Stimulated activated naive CD4-positive, alpha-beta T cell (primary cell): Measurements from ENCODE around the gene WDR59.
"Not testable (repeated sequence)": the region's sequence is repeated elsewhere in the genome, so short reads cannot be mapped to it uniquely, and the experiment has no call there.

ENCODE experiments used
- DNase-seq, 6 experiments: peaks; one replicate each; lab custom pipeline; 2025; lab: John Stamatoyannopoulos, UW

WDR59 gene

DNA sequence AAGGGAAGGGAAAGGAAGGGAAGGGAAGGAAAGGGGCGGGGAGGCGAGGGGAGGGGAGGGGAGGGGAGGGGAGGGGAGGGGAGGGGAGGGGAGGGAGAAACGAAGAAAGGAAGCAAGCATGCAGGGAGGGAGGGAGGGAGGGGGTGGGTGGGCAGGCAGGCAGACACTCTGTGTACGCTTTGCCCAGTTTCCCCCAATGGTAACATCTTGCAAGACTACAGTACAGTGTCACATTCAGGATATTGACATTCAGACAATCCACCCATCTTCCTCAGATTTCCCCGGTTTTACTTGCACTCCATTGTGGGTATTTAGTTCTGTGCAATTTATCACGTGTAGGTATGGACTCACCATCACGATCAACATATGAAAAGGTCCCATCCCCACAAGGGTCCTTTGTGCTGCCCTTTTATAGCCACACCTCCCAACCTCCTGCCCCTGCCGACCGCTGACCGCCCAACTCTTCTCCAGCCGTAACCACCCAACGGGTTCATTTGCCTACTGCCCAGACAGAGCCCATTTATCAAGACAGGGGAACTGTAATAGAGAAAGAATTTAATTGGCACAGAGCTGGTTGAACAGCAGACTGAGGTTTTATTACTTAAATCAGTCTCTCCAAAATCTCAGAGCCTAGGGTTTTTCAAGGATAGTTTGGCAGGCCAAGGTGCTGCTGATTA is 118.9 kb downstream of the WDR59 start:
- DNase-seq = no peak

DNA sequence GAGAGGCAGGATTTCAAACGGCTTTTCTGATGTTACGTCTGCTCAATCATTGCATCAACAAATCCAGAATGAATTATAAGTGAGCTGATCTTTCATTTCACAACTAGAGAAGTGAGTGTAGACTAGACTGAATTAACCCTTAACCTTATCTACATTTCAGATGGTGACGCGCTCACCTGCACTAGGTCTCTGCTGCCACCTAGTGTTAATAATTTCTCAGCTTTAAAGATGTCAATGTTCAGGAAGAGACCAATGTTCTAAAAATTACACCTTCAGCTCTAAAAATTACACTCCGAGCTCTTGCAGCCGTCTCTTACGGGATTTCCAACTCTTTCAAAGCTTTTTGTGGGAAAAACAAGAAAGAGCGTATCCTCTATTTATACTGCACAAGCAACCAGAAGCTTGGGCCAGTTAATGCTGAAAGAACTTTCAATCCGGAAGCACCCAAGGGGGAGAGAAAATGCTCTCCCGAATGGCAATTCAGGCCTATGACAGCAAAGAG is 122.1 kb downstream of the WDR59 start:
- peak in 3 of 6 experiments; percentile 4 to 33 (median 30) for DNase-seq

DNA sequence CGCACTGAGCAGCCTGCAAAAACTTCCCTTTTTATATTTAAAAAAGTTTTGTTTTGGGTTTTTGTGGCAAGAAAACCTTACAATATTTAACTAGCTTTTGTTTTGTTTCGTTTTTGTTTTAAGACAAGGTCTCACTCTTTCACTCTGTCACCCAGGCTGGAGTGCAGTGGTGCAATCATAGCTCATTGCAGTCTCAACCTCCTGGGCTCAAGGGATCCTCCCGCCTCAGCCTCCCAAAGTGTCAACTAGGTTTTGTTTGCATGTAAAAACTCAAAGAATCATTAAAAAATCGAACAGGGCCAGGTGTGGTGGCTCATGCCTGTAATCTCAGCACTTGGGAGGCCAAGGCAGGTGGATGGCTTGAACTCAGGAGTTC is 132.4 kb downstream of the WDR59 start:
- no peak for DNase-seq

DNA sequence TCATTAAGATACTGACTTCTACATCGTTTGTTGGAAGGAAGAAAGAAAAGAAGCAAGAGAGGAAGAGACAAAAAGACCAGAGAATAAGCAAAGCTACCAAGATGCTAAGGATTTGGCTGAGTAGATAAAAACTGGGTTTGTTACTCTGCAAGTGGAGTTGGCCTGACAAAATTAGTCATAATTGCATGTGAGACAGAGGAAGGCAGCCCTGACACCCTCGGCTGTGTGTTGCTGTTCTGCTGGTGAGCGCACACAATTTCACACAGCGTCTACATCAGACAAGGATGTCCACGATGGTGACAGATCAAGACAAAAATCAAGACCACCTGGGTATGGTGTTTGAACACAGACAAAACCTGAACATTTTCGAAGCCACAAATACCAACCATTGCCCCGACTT is 134.9 kb downstream of the WDR59 start:
- DNase-seq = no peak

DNA sequence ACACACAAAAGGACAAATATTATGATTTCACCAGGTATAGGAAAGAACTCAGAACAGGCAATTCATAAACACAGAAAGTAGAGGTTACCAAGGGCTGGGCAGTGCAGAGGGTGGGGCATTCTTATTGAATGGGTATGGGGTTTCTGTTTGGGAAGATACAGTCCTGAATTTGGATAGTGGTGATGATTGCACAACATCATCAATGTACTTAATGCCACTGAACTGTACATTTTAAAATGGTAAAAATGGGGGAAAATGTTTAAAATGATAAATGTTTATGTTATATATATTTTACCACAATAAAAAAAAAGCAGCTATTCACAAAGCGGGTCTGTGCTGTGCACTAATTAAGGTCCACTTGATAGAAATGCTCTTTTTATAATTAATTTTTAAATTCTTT is 137.7 kb downstream of the WDR59 start:
- no peak for DNase-seq

DNA sequence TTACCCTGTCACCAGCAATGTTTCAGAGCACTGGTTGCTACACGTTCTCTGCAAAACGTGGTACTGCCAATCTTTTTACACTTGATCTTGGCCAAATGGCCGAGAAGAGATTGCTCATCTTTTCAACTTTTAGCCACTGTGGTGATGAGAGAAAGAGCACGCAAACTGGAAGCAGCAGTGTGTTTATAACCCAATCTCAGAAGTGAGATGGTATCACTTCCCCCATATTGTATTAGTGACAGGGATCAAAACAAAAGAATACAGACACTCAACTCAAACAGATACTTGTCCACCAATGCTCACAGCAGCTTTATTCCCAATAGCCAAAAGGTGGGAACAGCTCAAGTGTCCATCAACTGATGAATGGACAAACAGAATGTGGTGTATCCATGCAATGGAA is 138.2 kb downstream of the WDR59 start:
- no peak for DNase-seq

DNA sequence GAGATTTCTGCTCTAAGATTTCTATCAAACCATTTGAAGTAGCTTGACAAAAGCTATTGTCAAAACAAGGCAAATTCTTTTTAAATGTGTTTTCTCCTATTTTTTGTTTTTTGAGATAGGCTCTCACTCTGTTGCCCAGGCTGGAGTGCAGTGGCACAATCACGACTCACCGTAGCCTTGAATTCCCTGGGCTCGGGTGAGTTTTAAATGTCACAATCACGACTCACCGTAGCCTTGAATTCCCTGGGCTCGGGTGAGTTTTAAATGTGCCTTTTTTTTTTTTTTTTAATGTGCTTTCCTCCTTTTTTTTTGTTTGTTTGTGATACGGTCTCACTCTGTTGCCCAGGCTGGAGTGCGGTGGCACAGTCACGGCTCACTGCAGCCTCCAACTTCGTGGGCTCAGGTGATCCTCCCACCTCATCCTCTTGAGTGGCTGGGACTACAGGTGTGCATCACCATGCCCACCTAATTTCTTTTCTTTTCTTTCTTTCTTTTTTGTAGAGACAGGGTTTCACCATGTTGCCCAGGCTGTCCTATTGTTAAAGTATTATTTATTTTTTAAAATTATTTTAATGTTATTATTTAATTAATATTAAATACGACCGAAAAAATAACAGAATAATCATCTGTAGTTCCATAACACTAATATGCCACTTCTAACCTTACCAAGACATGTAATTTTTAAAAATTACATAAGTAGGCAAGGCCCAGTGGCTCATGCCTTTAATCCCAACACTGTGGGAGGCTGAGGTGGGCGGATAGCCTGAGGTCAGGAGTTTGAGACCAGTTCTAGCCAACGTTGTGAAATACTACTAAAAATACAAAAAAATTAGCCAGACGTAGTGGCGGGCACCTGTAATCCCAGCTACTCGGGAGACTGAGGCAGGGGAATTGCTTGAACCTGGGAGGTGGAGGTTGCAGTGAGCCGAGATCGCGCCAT is 140.6 kb downstream of the WDR59 start:
- DNase-seq = no peak

DNA sequence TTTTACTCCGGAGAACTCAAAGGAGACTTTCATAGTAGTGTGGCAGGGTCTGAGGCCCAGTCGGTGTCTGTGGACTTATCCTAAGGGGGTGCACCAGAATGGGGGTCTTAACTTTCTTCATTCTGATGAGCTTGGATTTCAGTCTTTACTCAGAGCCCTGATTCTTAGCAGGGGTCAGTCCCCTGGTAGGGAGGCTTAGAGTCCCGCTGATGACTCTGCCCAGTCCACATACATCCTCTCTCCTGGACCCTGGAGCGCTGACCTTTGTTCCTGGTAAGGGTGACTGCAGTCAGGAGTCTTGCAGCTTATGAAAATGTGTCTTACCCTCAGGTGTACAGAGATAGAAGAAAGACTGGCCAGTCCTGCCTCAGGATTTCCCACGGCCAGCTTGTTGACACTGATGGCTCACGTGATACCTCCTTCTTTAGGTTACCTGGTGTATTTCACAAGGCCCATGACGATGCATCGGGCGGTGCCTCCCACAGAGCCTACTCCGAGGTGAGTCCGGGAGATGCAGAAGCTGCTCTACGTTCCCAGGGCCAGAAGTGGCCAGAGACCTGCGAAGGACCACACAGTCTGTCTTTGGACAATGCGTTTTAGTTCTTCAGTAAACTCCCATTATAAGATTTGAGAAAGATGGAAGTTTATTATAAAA is 141.4 kb downstream of the WDR59 start:
- not testable (repeated sequence) for DNase-seq

DNA sequence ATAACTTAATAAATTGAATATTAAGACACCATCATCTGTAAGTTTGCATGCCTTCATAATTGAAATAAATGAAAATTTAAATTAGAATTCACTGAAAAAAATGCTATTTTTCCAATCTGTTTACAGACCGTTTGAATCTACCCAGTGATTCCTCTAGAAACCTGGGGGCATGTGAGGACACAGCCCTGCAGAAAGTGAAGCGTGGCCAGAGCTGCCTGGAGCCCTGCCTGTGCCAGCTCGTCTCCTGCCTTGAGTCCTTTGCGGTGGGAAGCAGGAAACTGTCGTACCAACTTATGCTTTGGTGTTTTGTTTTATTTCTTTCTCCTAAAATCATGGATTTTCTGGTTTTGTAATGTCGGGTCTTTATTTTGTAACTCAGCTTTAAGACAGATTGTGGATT is 142.5 kb downstream of the WDR59 start:
- no peak for DNase-seq

DNA sequence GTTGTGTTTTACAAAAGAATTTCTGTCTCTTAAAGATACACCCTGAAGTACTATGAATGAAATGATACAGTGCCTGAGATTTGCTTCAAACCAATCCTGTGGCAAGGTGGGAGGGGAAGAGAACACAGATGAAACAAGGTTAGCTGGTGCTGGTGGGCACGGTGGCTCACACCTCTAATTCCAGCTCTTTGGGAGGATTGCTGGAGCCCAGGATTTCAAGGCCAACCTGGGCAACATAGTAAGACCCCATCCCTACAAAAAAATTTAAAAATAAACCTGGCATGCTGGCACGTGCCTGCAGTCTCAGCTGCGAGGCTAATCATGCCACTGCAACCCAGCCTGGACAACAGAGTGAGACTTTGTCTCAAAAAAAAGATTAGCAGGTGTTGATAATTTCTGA is 143.0 kb downstream of the WDR59 start:
- no peak for DNase-seq

DNA sequence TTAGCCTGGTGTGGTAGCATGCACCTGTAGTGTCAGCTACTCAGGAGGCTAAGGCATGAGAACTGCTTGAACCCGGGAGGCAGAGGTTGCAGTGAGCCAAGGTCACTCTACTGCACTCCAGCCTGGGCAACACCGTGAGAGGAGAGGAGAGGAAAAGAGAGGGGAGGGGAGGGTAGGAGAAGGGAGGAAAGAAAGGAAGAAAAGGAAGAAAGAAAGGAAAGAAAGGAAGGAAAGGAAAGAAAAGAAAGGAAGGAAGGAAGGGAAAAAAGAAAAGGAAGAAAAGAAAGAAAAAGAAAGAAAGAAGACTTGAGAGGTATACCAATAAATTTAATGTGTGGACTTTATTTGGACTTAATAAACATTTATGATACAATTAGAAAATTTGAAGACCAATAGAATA is 143.5 kb downstream of the WDR59 start:
- no peak for DNase-seq

DNA sequence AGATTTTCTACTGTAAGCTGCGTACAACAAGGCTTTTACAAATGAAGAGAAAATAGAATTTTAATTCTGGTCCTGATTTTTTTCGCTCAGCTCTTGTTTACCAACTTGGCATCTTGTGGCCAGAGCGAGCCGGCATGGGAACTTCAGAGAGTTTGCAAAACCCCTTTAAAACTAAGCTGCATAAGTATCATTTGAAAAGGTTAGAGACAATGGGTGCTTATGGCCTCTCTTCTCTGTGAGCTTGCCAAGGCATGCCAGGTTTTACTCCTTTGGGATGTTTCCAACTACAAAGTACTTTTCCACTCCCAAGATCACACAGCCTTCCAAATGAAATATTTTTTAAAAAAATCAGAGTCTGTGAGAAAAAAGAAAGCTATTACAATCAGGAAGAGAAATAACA is 147.9 kb downstream of the WDR59 start:
- no peak for DNase-seq

DNA sequence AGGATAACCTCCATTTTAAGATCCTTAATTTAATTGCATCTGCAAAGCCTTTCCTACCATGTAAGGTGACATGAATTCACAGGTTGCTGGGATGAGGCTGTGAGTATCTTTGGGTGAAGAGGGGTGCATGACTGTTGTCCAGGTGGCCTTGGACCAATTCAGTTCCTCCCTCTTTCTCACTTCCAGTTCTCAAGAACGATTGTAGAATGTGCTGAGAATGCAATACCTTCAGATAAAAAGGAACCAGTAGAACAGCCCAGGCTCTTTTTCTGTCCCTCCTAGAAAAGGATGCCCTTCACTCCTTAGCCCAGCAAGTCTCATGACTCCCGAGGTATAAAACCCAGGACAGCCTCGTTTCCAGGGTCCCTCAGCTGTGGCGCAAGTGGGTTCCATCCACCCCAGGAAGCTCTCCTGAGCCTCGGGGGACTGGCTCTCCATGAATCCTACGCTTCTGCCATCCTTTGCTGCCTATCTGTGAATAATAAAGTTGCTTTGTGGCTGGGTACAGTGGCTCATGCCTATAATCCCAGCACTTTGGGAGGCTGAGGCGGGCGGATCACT is 148.7 kb downstream of the WDR59 start:
- no peak for DNase-seq

DNA sequence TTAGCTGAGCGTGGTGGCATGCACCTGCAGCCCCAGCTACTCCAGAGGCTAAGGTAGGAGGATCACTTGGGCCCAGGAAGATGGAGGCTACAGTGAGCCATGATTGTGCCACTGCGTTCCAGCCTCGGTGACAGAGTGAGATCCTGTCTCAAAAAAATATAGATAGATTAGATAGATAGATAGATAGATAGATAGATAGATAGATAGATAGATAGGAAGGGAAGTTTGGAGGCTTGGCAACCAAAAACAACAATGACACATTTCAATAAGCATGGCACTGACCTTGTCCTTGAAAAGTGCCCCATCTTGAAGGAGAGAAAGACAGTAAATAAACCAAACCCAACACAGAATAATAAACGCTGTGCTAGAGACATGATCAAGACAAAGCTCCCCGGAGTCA is 152.7 kb downstream of the WDR59 start:
- DNase-seq = no peak

DNA sequence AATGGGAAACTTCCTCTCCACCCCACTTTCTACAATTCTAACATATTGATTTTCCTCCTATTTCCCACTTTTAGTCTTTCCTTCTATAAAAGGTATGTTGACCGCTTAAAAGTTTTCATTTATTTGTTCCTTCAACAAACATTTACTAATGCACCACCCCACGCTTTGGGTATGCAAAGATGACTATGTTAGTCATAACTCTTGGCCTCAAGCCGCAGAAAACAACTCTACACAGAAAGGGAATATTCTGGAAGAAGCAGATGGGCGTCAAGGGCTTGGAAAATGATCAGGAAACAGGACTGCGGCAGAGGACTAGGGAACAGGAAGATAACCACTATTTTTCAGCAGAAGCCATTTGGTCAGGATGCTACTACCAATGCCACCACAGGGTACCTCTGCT is 153.5 kb downstream of the WDR59 start:
- DNase-seq = no peak

DNA sequence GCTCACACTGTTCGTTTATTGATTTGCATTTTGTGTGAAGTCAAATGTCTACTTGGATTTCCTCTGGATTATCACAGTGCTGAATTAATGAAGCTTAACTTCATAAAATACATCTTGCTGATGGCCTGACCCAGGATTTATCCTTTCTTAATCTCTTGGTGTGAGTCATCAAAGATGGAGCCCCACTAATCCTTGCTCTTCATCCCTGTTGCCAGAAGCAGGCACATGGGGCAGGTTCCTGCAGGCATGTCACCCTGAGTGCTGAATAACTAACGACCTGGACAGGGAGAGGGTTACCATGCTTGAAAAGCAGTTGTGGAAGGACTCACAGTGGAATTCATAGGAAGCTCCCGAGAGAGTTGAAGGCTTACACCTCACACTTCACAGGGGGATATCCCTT is 154.3 kb downstream of the WDR59 start:
- DNase-seq = no peak

DNA sequence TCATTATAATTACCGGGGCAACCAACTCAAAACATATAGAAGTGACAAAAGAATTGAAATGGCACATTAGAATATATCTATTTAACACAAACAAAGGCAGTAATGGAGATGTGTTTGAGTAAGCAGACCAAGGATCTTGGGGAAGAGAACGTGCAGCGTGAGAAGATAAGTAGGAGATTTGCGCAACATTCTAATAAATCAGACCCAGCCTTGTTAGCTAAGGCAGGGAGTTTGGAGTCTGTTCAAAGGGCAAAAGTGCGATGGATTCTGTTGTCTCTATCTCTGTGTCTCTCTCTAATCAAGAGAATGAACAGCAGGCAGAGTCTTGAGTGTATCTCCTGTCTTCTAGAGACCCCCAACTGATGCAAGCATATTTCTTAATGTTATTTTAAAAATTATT is 155.3 kb downstream of the WDR59 start:
- DNase-seq = no peak

DNA sequence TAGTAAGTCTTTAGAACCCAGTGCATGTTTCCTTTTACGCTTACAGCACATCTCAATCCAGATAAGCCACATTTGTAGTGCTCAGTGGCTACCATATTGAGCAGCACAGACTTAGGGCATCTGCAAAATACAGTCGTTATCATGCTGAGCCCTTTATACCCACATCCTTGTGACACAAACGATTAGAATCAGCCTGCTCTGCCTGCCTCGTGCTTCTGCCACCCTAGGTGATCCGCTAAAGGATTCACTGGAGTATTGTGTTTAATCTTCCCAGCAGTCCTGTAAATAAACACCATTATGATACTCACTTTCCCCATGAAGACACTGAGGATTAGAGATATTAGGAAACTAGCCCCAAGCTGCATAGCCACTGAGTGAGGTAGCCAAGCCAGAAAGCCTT is 159.0 kb downstream of the WDR59 start:
- no peak for DNase-seq

DNA sequence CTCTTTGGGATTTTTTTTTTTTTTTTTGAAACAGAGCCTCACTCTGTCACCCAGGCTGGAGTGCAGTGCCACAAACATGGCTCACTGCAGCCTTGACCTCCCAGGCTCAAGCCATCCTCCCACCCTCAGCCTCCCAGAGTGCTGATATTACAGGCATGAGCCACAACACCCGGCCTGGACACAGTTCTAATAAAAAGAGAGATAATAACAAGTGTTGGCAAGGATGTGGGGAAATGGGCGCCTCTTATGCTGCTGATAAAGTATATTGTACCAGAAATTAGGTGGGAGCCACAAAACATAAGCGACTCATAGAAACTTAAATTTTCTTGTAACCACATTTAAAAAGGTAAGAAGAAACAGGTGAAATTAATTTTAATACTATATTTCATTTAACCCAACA is 159.9 kb downstream of the WDR59 start:
- no peak for DNase-seq
